Fibroblast of lung (primary cell): ENCODE results near the gene ANO6. TPM values are rescaled to one million over a fixed set of nuclear protein-coding genes. Genes with fewer than 3 reads are reported as not detected.

Experiments
- DNase-seq, 2 donors: peaks; one replicate each; pipeline versions ENCODE4 v3.0.0 to v3.0.0-alpha.2; 2010; ENCODE audit warnings: low read depth in 2 of 2
- H2AFZ ChIP-seq: 2 replicates; pipeline ENCODE4 v1.5.1; 2012; ENCODE audit warnings: low read length, control low read depth, inconsistent platforms
- H3K27ac ChIP-seq: 2 replicates; pipeline ENCODE4 v1.5.1; 2011; ENCODE audit warnings: low read length, control low read depth; ENCODE audit not compliant: insufficient read depth
- H3K27me3 ChIP-seq: 2 replicates; pipeline ENCODE4 v1.5.1; 2011; ENCODE audit warnings: mild to moderate bottlenecking, low read length; ENCODE audit not compliant: control insufficient read depth, insufficient read depth
- H3K36me3 ChIP-seq: 2 replicates; pipeline ENCODE4 v1.5.1; 2011; ENCODE audit warnings: low read length; ENCODE audit not compliant: control insufficient read depth, insufficient read depth
- H3K4me1 ChIP-seq: 2 replicates; pipeline ENCODE4 v1.5.1; 2011; ENCODE audit warnings: low read length; ENCODE audit not compliant: control insufficient read depth, insufficient read depth; ENCODE audit errors: extremely low read depth
- H3K4me2 ChIP-seq: 2 replicates; pipeline ENCODE4 v1.5.1; 2011; ENCODE audit warnings: low read length, control low read depth; ENCODE audit not compliant: insufficient read depth; ENCODE audit errors: extremely low read depth
- H3K4me3 ChIP-seq, 4 experiments: fragments of 200-600 bp in 1 of 4; sonication (generic) in 1 of 4; replicated peaks in 1 of 4; 2 replicates each; pipeline ENCODE4 v1.5.1; 2011 to 2016; ENCODE audit warnings: low read length in 4 of 4, low read depth in 3 of 4, mild to moderate bottlenecking in 3 of 4, control low read depth in 2 of 4, inconsistent platforms in 1 of 4, mixed read lengths in 1 of 4; ENCODE audit not compliant: insufficient read depth in 1 of 4; ENCODE audit errors: control extremely low read depth in 1 of 4
- H3K79me2 ChIP-seq: 2 replicates; pipeline ENCODE4 v1.5.1; 2012; ENCODE audit warnings: mild to moderate bottlenecking, low read length, inconsistent platforms; ENCODE audit not compliant: control insufficient read depth, insufficient read depth
- H3K9ac ChIP-seq: 2 replicates; pipeline ENCODE4 v1.5.1; 2011; ENCODE audit warnings: mild to moderate bottlenecking, low read length, control low read depth; ENCODE audit not compliant: insufficient read depth
- H3K9me3 ChIP-seq: 2 replicates; pipeline ENCODE4 v1.5.1; 2012; ENCODE audit warnings: low read depth, low read length; ENCODE audit not compliant: control insufficient read depth, insufficient read depth
- H4K20me1 ChIP-seq: 2 replicates; pipeline ENCODE4 v1.5.1; 2011; ENCODE audit warnings: low read length; ENCODE audit not compliant: control insufficient read depth, insufficient read depth; ENCODE audit errors: extremely low read depth
- CTCF ChIP-seq, 2 donors: IDR thresholded peaks in 1 of 2; conservative IDR thresholded peaks in 1 of 2; 1 replicate in 1 of 2; 2 replicates in 1 of 2; pipeline ENCODE4 v1.5.1; 2011 to 2012; ENCODE audit warnings: low read length in 2 of 2, control low read depth in 1 of 2, inconsistent platforms in 1 of 2, low read depth in 1 of 2, mild to moderate bottlenecking in 1 of 2
- EZH2 ChIP-seq: IDR thresholded peaks from 2 replicates; pipeline ENCODE4 v1.5.1; 2012; ENCODE audit warnings: low read length, control low read depth, mild to moderate bottlenecking; ENCODE audit errors: missing control alignments
- polyA plus RNA-seq, 2 donors: library from polyadenylated mRNA; depleted of rRNA in 1 of 2; stranded (reverse) in 1 of 2; unstranded in 1 of 2; fragments of >200 nt; gene quantifications; 2 replicates each; pipeline ENCODE4 v1.2.1, GENCODE V29; 2011 to 2012; ENCODE audit warnings: missing spikeins in 1 of 2
- total RNA-seq: library from RNA; depleted of rRNA; stranded (reverse); fragments of >200 nt; gene quantifications from 2 replicates; pipeline ENCODE4 v1.2.1, GENCODE V29; 2014

Gene ANO6
- total and polyA plus RNA-seq, 2 donors (not counting 1 experiment from before 2014, with no cell fraction given), result 59.1 to 69.1 TPM

GRCh38 chr12:45282411-45282810, 66.5 kb downstream of the ANO6 start:
- H4K20me1 ChIP-seq, result no peaks in the 10 kb centered on the region
- H3K4me2 ChIP-seq, result no peak overlapping the region
- TF ChIP-seq EZH2 (no peak), CTCF (conservative IDR thresholded peaks at IDR 0.05 in 1 of 2, IDR thresholded peaks at IDR 0.05 in 1 of 2; ENCODE audit: low read depth in 1 of 2, low read length in 2 of 2) (no peak)
- no peak overlapping the region for H3K4me3 ChIP-seq
- H3K9me3 ChIP-seq, result no peaks in the 10 kb centered on the region
- DNase-seq, result no peak
- no peak overlapping the region for H3K27ac ChIP-seq
- no peaks in the 10 kb centered on the region for H3K36me3 ChIP-seq
- H3K4me1 ChIP-seq, result peaks cover 6% of the 10 kb centered on the region
- H3K27me3 ChIP-seq, result no peaks in the 10 kb centered on the region
- no peak overlapping the region for H3K9ac ChIP-seq
- H3K79me2 ChIP-seq, result peaks cover 11% of the 10 kb centered on the region
- H2AFZ ChIP-seq, result no peak overlapping the region

DNA sequence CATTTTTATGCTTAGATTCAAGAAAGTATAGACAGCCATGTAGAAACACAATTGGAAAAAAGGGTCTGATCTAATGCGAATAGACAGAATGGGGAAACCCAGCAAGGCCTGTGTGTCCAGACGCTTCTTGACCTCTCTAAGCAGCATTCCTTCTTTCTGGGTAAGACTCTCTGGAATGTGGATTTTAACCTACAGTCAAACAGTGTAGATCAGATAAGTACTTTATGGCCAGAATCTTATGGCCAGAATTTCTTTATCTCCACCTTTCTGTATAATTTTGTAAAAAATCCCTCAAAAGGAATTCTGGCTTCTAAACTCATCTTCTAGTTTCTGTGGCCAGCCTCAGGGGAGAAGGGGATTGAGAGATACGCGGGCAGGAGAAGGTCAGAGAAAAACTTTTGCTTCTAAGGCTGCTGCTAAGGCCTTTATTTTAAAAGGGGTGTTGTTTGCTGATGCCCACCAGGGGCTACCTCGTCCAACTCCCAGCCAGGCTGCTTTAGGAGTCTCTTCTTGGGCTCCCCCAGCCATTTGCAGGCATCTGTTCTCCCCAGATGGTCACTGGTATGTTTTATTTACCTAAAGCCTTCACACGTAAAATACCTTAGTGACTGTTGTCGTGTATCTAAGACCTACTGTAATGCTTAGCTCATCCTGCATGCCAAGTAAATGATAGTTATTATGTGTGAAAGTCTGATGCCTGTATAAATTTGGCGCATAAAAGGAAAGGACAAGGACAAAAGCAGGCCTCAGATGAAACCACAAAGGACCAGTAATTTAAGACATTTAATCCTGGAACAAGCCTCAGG, 68.4 kb downstream of the ANO6 start:
- Histone ChIP-seq H3K4me3 (no peak overlapping the region), H3K27me3 (no peaks in the 10 kb centered on the region), H4K20me1 (no peaks in the 10 kb centered on the region), H3K4me1 (peaks cover 6% of the 10 kb centered on the region), H3K36me3 (no peaks in the 10 kb centered on the region), H3K9me3 (no peaks in the 10 kb centered on the region), H3K9ac (no peak overlapping the region), H2AFZ (no peak overlapping the region), H3K27ac (peak overlapping the region; percentile 32), H3K79me2 (peaks cover 8% of the 10 kb centered on the region), H3K4me2 (no peak overlapping the region)
- TF ChIP-seq EZH2 (no peak), CTCF (conservative IDR thresholded peaks at IDR 0.05 in 1 of 2, IDR thresholded peaks at IDR 0.05 in 1 of 2; ENCODE audit: low read depth in 1 of 2, low read length in 2 of 2) (peak in 1 of 2 donors; percentile 15)
- DNase-seq, result peak; percentile 50 to 95

DNA sequence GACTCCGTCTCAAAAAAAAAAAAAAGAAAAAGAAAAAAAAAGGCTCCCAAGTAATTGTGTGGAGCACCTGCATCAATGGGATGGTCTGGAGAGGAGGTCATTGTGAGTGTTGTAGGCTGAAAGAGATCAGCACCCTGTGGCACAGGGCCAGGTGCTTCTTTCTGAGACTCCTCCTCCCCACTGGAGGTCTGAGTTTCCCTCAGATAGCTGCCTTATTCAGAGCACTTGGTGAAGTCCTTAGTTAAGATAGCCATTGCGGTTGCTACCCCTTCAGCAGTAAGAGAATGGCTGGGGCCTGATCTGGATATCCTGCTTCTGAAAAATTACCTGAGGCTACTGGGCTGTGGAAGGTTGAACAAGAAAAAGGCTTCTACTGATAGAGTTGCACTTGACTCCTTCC, 69.8 kb downstream of the ANO6 start:
- Histone ChIP-seq H3K4me1 (peaks cover 8% of the 10 kb centered on the region), H4K20me1 (no peaks in the 10 kb centered on the region), H2AFZ (no peak overlapping the region), H3K4me3 (no peak overlapping the region), H3K36me3 (no peaks in the 10 kb centered on the region), H3K79me2 (peaks cover 8% of the 10 kb centered on the region), H3K27me3 (no peaks in the 10 kb centered on the region), H3K4me2 (no peak overlapping the region), H3K9me3 (no peaks in the 10 kb centered on the region), H3K9ac (no peak overlapping the region), H3K27ac (no peak overlapping the region)
- no peak for DNase-seq
- TF ChIP-seq EZH2, result no peak
- no peak for TF ChIP-seq CTCF (conservative IDR thresholded peaks at IDR 0.05 in 1 of 2, IDR thresholded peaks at IDR 0.05 in 1 of 2; ENCODE audit: low read depth in 1 of 2, low read length in 2 of 2)
